ENCODE results near the gene PHF3.

DNA sequence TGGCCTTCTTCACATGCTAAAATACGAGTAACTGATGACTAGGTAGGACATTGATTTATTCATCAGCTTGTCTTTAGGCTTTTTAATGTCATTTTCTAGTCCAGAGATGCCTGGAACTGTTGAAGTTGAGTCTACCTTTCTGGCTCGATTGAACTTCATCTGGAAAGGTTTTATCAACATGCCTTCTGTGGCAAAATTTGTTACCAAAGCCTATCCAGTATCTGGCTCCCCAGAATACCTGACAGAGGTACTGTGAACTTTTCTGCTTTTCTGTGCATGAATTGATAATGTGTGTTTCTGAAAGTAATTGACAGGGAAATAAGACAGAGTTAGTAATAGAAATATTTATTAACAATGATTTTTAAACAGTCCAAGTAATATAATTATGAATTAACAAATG lies 71.0 kb downstream of the PHF3 start:
- TF ChIP-seq GATA2 (IDR thresholded peaks at IDR 0.05; ENCODE audit: low read depth, low read length): no peak
- no peak for TF ChIP-seq GATA3 (IDR thresholded peaks at IDR 0.05; ENCODE audit: low read depth, low read length)

Data from SH-SY5Y (cell line).